Measurements from ENCODE around the gene ELFN2. TPM values are rescaled to one million over a fixed set of nuclear protein-coding genes. Genes with fewer than 3 reads are reported as not detected.

ELFN2 gene
- total and polyA plus RNA-seq, 2 donors (not counting 3 experiments of a cell fraction or from before 2014, with no cell fraction given), result 0.41 to 1.3 TPM

DNA sequence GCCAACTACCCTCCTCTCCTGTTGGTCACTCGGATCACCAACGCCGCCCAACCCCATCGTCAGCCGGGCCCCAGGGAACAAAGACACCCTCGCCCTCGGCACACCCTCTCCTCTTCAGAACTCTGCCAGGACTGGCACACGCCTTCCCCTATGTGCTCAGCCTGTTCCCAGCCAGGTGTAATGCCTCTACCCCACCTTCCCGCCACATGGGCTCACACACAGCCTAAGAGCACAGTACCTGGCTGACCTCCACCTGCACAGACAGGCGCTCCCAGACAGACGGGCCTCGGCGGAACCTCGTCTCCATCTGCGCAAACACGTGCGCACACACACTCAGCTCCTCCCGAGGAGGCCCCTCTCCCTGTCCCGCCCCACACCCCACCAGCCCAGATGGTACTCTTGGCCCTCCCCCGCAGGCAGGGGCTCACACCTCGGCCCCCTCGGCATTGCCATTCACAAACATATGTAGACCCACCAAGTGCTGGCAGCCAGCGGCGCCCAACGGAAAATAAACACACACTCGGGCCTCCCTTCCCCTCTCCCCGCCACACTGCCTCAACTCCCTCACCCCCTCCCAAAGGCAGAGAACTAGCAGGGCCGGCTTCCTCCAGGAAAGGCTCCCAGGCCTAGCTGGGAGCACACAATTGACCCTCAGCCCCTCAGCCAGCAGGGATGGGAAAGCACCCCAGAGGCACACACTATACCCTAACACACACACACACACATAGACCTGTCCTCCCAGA is 8.5 kb downstream of the ELFN2 start:
- Histone ChIP-seq H3K4me2 (ENCODE audit: insufficient read depth, low read length) (no peak overlapping the region), H2AFZ (ENCODE audit: low read depth, low read length) (no peak overlapping the region), H3K27me3 (ENCODE audit: control insufficient read depth in 2 of 2, insufficient read depth in 2 of 2, low read length in 2 of 2) (peaks cover 0 to 14% of the 10 kb centered on the region in 2 experiments), H3K4me3 (replicated peaks in 1 of 3; ENCODE audit: insufficient read depth in 1 of 3, low read depth in 1 of 3, low read length in 3 of 3) (no peak overlapping the region), H3K9me3 (replicated peaks; ENCODE audit: control insufficient read depth, insufficient read depth, low read length) (no peaks in the 10 kb centered on the region), H3K9ac (replicated peaks; ENCODE audit: extremely low read depth, insufficient read depth, low read length) (no peak overlapping the region), H3K9me1 (replicated peaks; ENCODE audit: control insufficient read depth, extremely low read depth, insufficient read depth, low read length) (no peaks in the 10 kb centered on the region), H3K4me1 (ENCODE audit: control insufficient read depth, extremely low read depth, insufficient read depth, low read length) (peaks cover 8% of the 10 kb centered on the region), H3K36me3 (ENCODE audit: control insufficient read depth in 2 of 2, extremely low read depth in 1 of 2, insufficient read depth in 2 of 2, low read length in 2 of 2) (no peaks in the 10 kb centered on the region), H3K79me2 (ENCODE audit: control insufficient read depth, insufficient read depth, low read length) (no peaks in the 10 kb centered on the region), H4K20me1 (replicated peaks; ENCODE audit: control insufficient read depth, extremely low read depth, insufficient read depth, low read length) (no peaks in the 10 kb centered on the region), H3K27ac (ENCODE audit: insufficient read depth, low read depth, low read length) (no peak overlapping the region)
- no TSS peak for BruUV-seq (replicated peaks)
- ChIA-PET CTCF (no interaction called here), POLR2A (no interaction called here)
- dilution Hi-C loops (cut with MboI; ENCODE audit: extremely low pct_ligation_motif_present, low sequenced_read_pairs), result no loop called here
- TF ChIP-seq CTCF (IDR thresholded peaks at IDR 0.05; ENCODE audit: extremely low read depth in 1 of 2, insufficient read depth in 1 of 2, low read depth in 1 of 2, low read length in 2 of 2) (no peak), EZH2 (IDR thresholded peaks at IDR 0.05; ENCODE audit: borderline replicate concordance, low read depth, low read length, severe bottlenecking) (peak; percentile 1)
- intact Hi-C loops (cut with micrococcal nuclease), result no loop called here
- DNase-seq (ENCODE audit: low read depth, low spot score), result no peak
- no peak for FAIRE-seq

GRCh38 chr22:37417677-37418348 is 9.5 kb downstream of the ELFN2 start:
- Histone ChIP-seq H3K9me3 (replicated peaks; ENCODE audit: control insufficient read depth, insufficient read depth, low read length) (no peaks in the 10 kb centered on the region), H3K36me3 (ENCODE audit: control insufficient read depth in 2 of 2, extremely low read depth in 1 of 2, insufficient read depth in 2 of 2, low read length in 2 of 2) (no peaks in the 10 kb centered on the region), H4K20me1 (replicated peaks; ENCODE audit: control insufficient read depth, extremely low read depth, insufficient read depth, low read length) (no peaks in the 10 kb centered on the region), H3K27ac (ENCODE audit: insufficient read depth, low read depth, low read length) (no peak overlapping the region), H2AFZ (ENCODE audit: low read depth, low read length) (no peak overlapping the region), H3K79me2 (ENCODE audit: control insufficient read depth, insufficient read depth, low read length) (no peaks in the 10 kb centered on the region), H3K4me1 (ENCODE audit: control insufficient read depth, extremely low read depth, insufficient read depth, low read length) (peaks cover 8% of the 10 kb centered on the region), H3K27me3 (ENCODE audit: control insufficient read depth in 2 of 2, insufficient read depth in 2 of 2, low read length in 2 of 2) (peaks cover 0 to 14% of the 10 kb centered on the region in 2 experiments), H3K9ac (replicated peaks; ENCODE audit: extremely low read depth, insufficient read depth, low read length) (no peak overlapping the region), H3K9me1 (replicated peaks; ENCODE audit: control insufficient read depth, extremely low read depth, insufficient read depth, low read length) (no peaks in the 10 kb centered on the region), H3K4me3 (replicated peaks in 1 of 3; ENCODE audit: insufficient read depth in 1 of 3, low read depth in 1 of 3, low read length in 3 of 3) (no peak overlapping the region), H3K4me2 (ENCODE audit: insufficient read depth, low read length) (no peak overlapping the region)
- DNase-seq (ENCODE audit: low read depth, low spot score), result no peak
- no peak for FAIRE-seq
- dilution Hi-C loops (cut with MboI; ENCODE audit: extremely low pct_ligation_motif_present, low sequenced_read_pairs) (no loop called here), intact Hi-C loops (cut with micrococcal nuclease) (no loop called here)
- CTCF ChIA-PET, result interaction anchor here (1.5 kb wide), 1 partner anchor 11 kb away, joined by 5 read pairs; no protein-coding TSS in a partner anchor
- BruUV-seq (replicated peaks), result no TSS peak
- TF ChIP-seq MYC (IDR thresholded peaks at IDR 0.05; ENCODE audit: low read depth, low read length) (no peak), EZH2 (IDR thresholded peaks at IDR 0.05; ENCODE audit: borderline replicate concordance, low read depth, low read length, severe bottlenecking) (peak; percentile 27), CTCF (IDR thresholded peaks at IDR 0.05; ENCODE audit: extremely low read depth in 1 of 2, insufficient read depth in 1 of 2, low read depth in 1 of 2, low read length in 2 of 2) (no peak)
- POLR2A ChIA-PET, result no interaction called here

Measured in endothelial cell of umbilical vein (primary cell).